ENCODE data around the gene SFTPD.

- no peak for TF ChIP-seq POLR2A (IDR thresholded peaks at IDR 0.05)
- TF ChIP-seq, protein P1, sequence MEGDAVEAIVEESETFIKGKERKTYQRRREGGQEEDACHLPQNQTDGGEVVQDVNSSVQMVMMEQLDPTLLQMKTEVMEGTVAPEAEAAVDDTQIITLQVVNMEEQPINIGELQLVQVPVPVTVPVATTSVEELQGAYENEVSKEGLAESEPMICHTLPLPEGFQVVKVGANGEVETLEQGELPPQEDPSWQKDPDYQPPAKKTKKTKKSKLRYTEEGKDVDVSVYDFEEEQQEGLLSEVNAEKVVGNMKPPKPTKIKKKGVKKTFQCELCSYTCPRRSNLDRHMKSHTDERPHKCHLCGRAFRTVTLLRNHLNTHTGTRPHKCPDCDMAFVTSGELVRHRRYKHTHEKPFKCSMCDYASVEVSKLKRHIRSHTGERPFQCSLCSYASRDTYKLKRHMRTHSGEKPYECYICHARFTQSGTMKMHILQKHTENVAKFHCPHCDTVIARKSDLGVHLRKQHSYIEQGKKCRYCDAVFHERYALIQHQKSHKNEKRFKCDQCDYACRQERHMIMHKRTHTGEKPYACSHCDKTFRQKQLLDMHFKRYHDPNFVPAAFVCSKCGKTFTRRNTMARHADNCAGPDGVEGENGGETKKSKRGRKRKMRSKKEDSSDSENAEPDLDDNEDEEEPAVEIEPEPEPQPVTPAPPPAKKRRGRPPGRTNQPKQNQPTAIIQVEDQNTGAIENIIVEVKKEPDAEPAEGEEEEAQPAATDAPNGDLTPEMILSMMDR (IDR thresholded peaks at IDR 0.05), result no peak
Observed at GRCh38 chr10:79910836-79911235, 38.1 kb downstream of the SFTPD start.
